Measurements from ENCODE around the gene OPCML. TPM values are rescaled to one million over a fixed set of nuclear protein-coding genes. Genes with fewer than 3 reads are reported as not detected.

The OPCML gene
- total RNA-seq, 1 donor from 2014 or later: 4.1 TPM

GRCh38 chr11:132743601-132744000 lies 788.7 kb downstream of the OPCML start:
- Mint-ChIP-seq H3K36me3 (ENCODE audit: low read depth, unreplicated experiment) (no peaks in the 10 kb centered on the region), H3K4me3 (ENCODE audit: unreplicated experiment) (no peak overlapping the region), H3K27me3 (ENCODE audit: unreplicated experiment) (peaks cover 3% of the 10 kb centered on the region), H3K9me3 (ENCODE audit: unreplicated experiment) (peaks cover 7% of the 10 kb centered on the region), H3K4me1 (ENCODE audit: unreplicated experiment) (peaks cover 14% of the 10 kb centered on the region), H3K27ac (ENCODE audit: unreplicated experiment) (no peak overlapping the region)
- no peak for DNase-seq (ENCODE audit: low spot score)
- no peak for TF ChIP-seq CTCF (IDR thresholded peaks at IDR 0.05; ENCODE audit: unreplicated experiment)

- no peak for DNase-seq (ENCODE audit: low spot score)
- no peak overlapping the region for H3K27ac Mint-ChIP-seq (ENCODE audit: unreplicated experiment)
- H3K9me3 Mint-ChIP-seq (ENCODE audit: unreplicated experiment): peaks cover 8% of the 10 kb centered on the region
- TF ChIP-seq CTCF (IDR thresholded peaks at IDR 0.05; ENCODE audit: unreplicated experiment): no peak
- H3K36me3 Mint-ChIP-seq (ENCODE audit: low read depth, unreplicated experiment): no peaks in the 10 kb centered on the region
- H3K27me3 Mint-ChIP-seq (ENCODE audit: unreplicated experiment): peaks cover 1% of the 10 kb centered on the region
- peaks cover 9% of the 10 kb centered on the region for H3K4me1 Mint-ChIP-seq (ENCODE audit: unreplicated experiment)
- no peak overlapping the region for H3K4me3 Mint-ChIP-seq (ENCODE audit: unreplicated experiment)
These were observed 789.4 kb downstream of the OPCML start for GRCh38 chr11:132742929-132743328.

- H3K27ac Mint-ChIP-seq (ENCODE audit: unreplicated experiment): no peak overlapping the region
- H3K4me3 Mint-ChIP-seq (ENCODE audit: unreplicated experiment): no peak overlapping the region
- H3K36me3 Mint-ChIP-seq (ENCODE audit: low read depth, unreplicated experiment): no peaks in the 10 kb centered on the region
- H3K9me3 Mint-ChIP-seq (ENCODE audit: unreplicated experiment): peaks cover 7% of the 10 kb centered on the region
- no peak for TF ChIP-seq CTCF (IDR thresholded peaks at IDR 0.05; ENCODE audit: unreplicated experiment)
- DNase-seq (ENCODE audit: low spot score): no peak
- peaks cover 3% of the 10 kb centered on the region for H3K27me3 Mint-ChIP-seq (ENCODE audit: unreplicated experiment)
- no peaks in the 10 kb centered on the region for H3K4me1 Mint-ChIP-seq (ENCODE audit: unreplicated experiment)
These were observed 798.1 kb downstream of the OPCML start for GRCh38 chr11:132734217-132734616.

- DNase-seq (ENCODE audit: low spot score): no peak
- Mint-ChIP-seq H3K27me3 (ENCODE audit: unreplicated experiment) (peaks cover 1% of the 10 kb centered on the region), H3K9me3 (ENCODE audit: unreplicated experiment) (no peaks in the 10 kb centered on the region), H3K36me3 (ENCODE audit: low read depth, unreplicated experiment) (peaks cover 5% of the 10 kb centered on the region), H3K27ac (ENCODE audit: unreplicated experiment) (no peak overlapping the region), H3K4me3 (ENCODE audit: unreplicated experiment) (no peak overlapping the region), H3K4me1 (ENCODE audit: unreplicated experiment) (no peaks in the 10 kb centered on the region)
- no peak for TF ChIP-seq CTCF (IDR thresholded peaks at IDR 0.05; ENCODE audit: unreplicated experiment)
These were observed 804.3 kb downstream of the OPCML start for GRCh38 chr11:132728026-132728425.

- Mint-ChIP-seq H3K36me3 (ENCODE audit: low read depth, unreplicated experiment) (peaks cover 5% of the 10 kb centered on the region), H3K27ac (ENCODE audit: unreplicated experiment) (no peak overlapping the region), H3K9me3 (ENCODE audit: unreplicated experiment) (no peaks in the 10 kb centered on the region), H3K4me3 (ENCODE audit: unreplicated experiment) (no peak overlapping the region), H3K4me1 (ENCODE audit: unreplicated experiment) (peaks cover 12% of the 10 kb centered on the region), H3K27me3 (ENCODE audit: unreplicated experiment) (peaks cover 3% of the 10 kb centered on the region)
- TF ChIP-seq CTCF (IDR thresholded peaks at IDR 0.05; ENCODE audit: unreplicated experiment): no peak
- DNase-seq (ENCODE audit: low spot score): no peak
These were observed 810.8 kb downstream of the OPCML start for GRCh38 chr11:132721526-132721925.
